ENCODE results near the gene CRKL. TPM values are rescaled to one million over a fixed set of nuclear protein-coding genes. Genes with fewer than 3 reads are reported as not detected.

The CRKL gene
- total RNA-seq, 1 donor from 2014 or later = 59.6 TPM

GRCh38 chr22:20919718-20920117, 2.5 kb downstream of the CRKL start:
- peaks cover 10% of the 10 kb centered on the region for H3K9me3 Mint-ChIP-seq (ENCODE audit: unreplicated experiment)
- peak overlapping the region; percentile 87 for H3K27ac Mint-ChIP-seq (ENCODE audit: unreplicated experiment)
- H3K4me3 Mint-ChIP-seq (ENCODE audit: unreplicated experiment) = peak overlapping the region; percentile 81
- H3K4me1 Mint-ChIP-seq (ENCODE audit: low read depth, unreplicated experiment) = peaks cover 18% of the 10 kb centered on the region
- H3K36me3 Mint-ChIP-seq (ENCODE audit: unreplicated experiment) = no peaks in the 10 kb centered on the region
- no peak for TF ChIP-seq CTCF (IDR thresholded peaks at IDR 0.05; ENCODE audit: partially characterized antibody, unreplicated experiment)
- H3K27me3 Mint-ChIP-seq (ENCODE audit: unreplicated experiment) = peaks cover 9% of the 10 kb centered on the region
- DNase-seq = no peak

- Mint-ChIP-seq H3K4me1 (ENCODE audit: low read depth, unreplicated experiment) (peaks cover 23% of the 10 kb centered on the region), H3K27ac (ENCODE audit: unreplicated experiment) (peak overlapping the region; percentile 19), H3K9me3 (ENCODE audit: unreplicated experiment) (peaks cover 11% of the 10 kb centered on the region), H3K27me3 (ENCODE audit: unreplicated experiment) (peaks cover 9% of the 10 kb centered on the region), H3K4me3 (ENCODE audit: unreplicated experiment) (peak overlapping the region; percentile 81), H3K36me3 (ENCODE audit: unreplicated experiment) (no peaks in the 10 kb centered on the region)
- no peak for TF ChIP-seq CTCF (IDR thresholded peaks at IDR 0.05; ENCODE audit: partially characterized antibody, unreplicated experiment)
- no peak for DNase-seq
Measured at GRCh38 chr22:20920881-20921203, 3.6 kb downstream of the CRKL start.

- H3K27me3 Mint-ChIP-seq (ENCODE audit: unreplicated experiment) = peaks cover 13% of the 10 kb centered on the region
- H3K27ac Mint-ChIP-seq (ENCODE audit: unreplicated experiment) = no peak overlapping the region
- DNase-seq = no peak
- peaks cover 27% of the 10 kb centered on the region for H3K4me1 Mint-ChIP-seq (ENCODE audit: low read depth, unreplicated experiment)
- TF ChIP-seq CTCF (IDR thresholded peaks at IDR 0.05; ENCODE audit: partially characterized antibody, unreplicated experiment) = no peak
- peak overlapping the region; percentile 3 for H3K4me3 Mint-ChIP-seq (ENCODE audit: unreplicated experiment)
- H3K36me3 Mint-ChIP-seq (ENCODE audit: unreplicated experiment) = no peaks in the 10 kb centered on the region
- peaks cover 7% of the 10 kb centered on the region for H3K9me3 Mint-ChIP-seq (ENCODE audit: unreplicated experiment)
Measured at GRCh38 chr22:20922141-20922751, 5.0 kb downstream of the CRKL start.

GRCh38 chr22:20926243-20926642, 9.0 kb downstream of the CRKL start:
- Mint-ChIP-seq H3K27me3 (ENCODE audit: unreplicated experiment) (peaks cover 4% of the 10 kb centered on the region), H3K36me3 (ENCODE audit: unreplicated experiment) (no peaks in the 10 kb centered on the region), H3K27ac (ENCODE audit: unreplicated experiment) (no peak overlapping the region), H3K4me1 (ENCODE audit: low read depth, unreplicated experiment) (peaks cover 18% of the 10 kb centered on the region), H3K9me3 (ENCODE audit: unreplicated experiment) (peaks cover 3% of the 10 kb centered on the region), H3K4me3 (ENCODE audit: unreplicated experiment) (peak overlapping the region; percentile 40)
- no peak for TF ChIP-seq CTCF (IDR thresholded peaks at IDR 0.05; ENCODE audit: partially characterized antibody, unreplicated experiment)
- no peak for DNase-seq

- Mint-ChIP-seq H3K27me3 (ENCODE audit: unreplicated experiment) (peaks cover 4% of the 10 kb centered on the region), H3K36me3 (ENCODE audit: unreplicated experiment) (no peaks in the 10 kb centered on the region), H3K27ac (ENCODE audit: unreplicated experiment) (no peak overlapping the region), H3K4me3 (ENCODE audit: unreplicated experiment) (no peak overlapping the region), H3K9me3 (ENCODE audit: unreplicated experiment) (peaks cover 4% of the 10 kb centered on the region), H3K4me1 (ENCODE audit: low read depth, unreplicated experiment) (peaks cover 12% of the 10 kb centered on the region)
- TF ChIP-seq CTCF (IDR thresholded peaks at IDR 0.05; ENCODE audit: partially characterized antibody, unreplicated experiment) = no peak
- DNase-seq = no peak
Measured at GRCh38 chr22:20927940-20928572, 10.8 kb downstream of the CRKL start.
